AG09309 (cell line): ENCODE measurements around the gene FOXO4.

Experiments
- DNase-seq: peaks from one replicate; pipeline ENCODE4 v3.0.0-alpha.2; 2010; ENCODE audit warnings: low read depth
- H3K4me3 ChIP-seq: 2 replicates; pipeline ENCODE4 v1.5.1; 2011; ENCODE audit warnings: mild to moderate bottlenecking, low read depth, low read length, moderate library complexity; ENCODE audit not compliant: control insufficient read depth
- CTCF ChIP-seq: IDR thresholded peaks from 2 replicates; pipeline ENCODE4 v1.5.1; 2011; ENCODE audit warnings: mild to moderate bottlenecking, low read depth, low read length, inconsistent platforms; ENCODE audit not compliant: insufficient read depth, control insufficient read depth; ENCODE audit errors: missing control alignments

Gene FOXO4

GRCh38 chrX:71111141-71111843, 15.6 kb downstream of the FOXO4 start, which contains the start of gene IL2RG:
TSS of gene IL2RG (minus strand) at chrX:71111577. CDS start at chrX:71111539, 38 bp downstream.
- DNase-seq, result no peak
- no peak for TF ChIP-seq CTCF
- no peak within 1 kb of the TSS for H3K4me3 ChIP-seq

DNA sequence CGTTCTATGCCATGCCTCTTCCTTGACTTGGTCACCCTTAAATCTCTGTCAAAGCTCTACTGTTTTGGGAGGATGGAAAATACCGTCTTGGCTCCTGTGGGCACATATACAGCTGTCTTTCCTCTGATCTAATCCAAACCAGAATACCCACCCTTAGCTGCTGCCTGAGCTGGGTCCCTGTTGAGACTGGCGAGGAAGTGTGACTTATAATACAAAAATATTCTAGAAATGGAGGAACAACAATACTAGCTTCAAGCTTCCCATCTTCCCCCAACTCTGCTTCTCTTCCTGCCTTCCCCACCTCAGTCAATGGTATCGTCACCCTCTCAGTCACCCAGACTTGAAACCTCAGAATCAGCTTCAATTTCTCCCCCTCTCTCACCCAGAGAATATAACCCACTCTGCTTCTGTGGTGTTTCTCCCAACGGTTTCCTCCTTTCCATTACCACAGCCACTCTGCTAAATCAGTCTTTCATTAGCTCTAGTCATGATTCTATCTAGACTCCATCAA, 16.3 kb downstream of the FOXO4 start:
- TF ChIP-seq CTCF, result no peak
- H3K4me3 ChIP-seq, result no peak overlapping the region
- DNase-seq, result no peak

DNA sequence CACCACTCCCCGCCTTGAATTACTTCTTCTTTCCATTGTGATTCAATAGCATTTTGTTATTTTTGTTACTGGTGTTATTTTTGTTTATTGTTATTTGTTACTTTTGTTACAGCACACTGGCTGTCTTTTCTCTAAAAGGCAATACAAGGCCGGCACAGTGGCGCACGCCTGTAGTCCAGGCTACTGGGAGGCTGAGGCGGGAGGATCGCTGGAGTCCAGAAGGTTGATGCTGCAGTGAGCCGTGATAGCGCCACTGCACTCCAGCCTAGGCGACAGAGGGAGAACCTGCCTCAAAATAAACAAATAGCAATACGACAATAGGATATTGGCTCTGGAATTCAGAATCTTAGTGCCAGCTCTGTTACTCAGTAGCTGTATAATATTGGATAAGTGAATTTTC, 21.7 kb downstream of the FOXO4 start:
- no peak overlapping the region for H3K4me3 ChIP-seq
- DNase-seq, result no peak
- no peak for TF ChIP-seq CTCF

DNA sequence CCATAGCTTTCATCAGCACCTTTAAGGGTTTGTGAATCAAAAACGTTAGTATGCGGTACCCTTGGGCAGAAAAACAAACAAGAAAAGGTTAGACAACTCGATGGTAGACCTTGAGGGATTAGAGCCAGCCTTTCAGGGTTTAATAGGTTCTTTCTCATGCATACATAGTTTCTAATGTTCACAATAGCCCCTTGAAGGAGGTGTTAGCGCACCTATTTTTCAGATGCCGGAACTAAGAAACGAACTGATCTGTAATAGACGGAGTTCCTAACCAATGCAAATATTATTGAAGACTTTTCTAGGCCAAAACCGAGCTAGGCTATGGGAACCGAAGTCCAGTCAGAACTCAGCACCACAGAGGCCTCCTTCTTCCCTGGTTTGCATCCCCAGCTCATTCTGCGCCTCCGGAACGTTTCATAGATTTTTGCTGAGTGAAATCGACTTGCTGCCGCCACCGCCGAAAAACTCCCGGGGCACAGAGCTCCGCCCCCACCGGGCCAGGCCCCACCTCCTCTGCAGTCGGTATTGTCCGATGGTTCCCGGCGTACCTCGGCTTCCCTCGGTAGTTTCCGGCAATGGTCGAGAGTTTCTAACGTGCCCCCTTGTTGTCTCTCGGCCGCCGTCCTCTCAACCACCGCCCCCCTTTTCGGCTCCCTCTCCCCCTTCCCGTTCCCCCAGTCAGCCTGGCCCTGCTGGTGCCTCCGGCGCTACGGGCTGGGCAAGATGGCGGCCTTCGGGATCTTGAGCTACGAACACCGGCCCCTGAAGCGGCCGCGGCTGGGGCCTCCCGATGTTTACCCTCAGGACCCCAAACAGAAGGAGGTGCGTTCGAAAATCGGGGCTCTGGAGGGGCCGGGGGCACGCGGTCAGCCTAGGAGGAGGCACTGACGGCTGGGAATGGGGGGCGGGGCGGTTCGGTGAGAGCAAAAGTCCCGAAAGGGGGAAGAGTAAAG, 22.7 kb downstream of the FOXO4 start, which contains the start of gene MED12:
MED12 (plus strand) TSS at position 565 of the 953 bp plus-strand sequence; CDS start at position 724, 159 bp downstream.
- peak; percentile 24 for DNase-seq
- H3K4me3 ChIP-seq, result peak within 1 kb of the TSS; percentile 82
- TF ChIP-seq CTCF, result no peak

GRCh38 chrX:71118985-71119535, 23.4 kb downstream of the FOXO4 start:
- no peak for DNase-seq
- H3K4me3 ChIP-seq, result peak overlapping the region; percentile 82
- TF ChIP-seq CTCF, result no peak

- TF ChIP-seq CTCF, result no peak
- H3K4me3 ChIP-seq, result no peak overlapping the region
- DNase-seq, result no peak
These were observed 32.6 kb downstream of the FOXO4 start for GRCh38 chrX:71128166-71128833.
